ENCODE results near the gene ARHGAP6. TPM values are rescaled to one million over a fixed set of nuclear protein-coding genes. Genes with fewer than 3 reads are reported as not detected.

The ARHGAP6 gene
- total RNA-seq, 3 donors from 2014 or later: 0.08 to 0.10 TPM; not detected in 1

DNA sequence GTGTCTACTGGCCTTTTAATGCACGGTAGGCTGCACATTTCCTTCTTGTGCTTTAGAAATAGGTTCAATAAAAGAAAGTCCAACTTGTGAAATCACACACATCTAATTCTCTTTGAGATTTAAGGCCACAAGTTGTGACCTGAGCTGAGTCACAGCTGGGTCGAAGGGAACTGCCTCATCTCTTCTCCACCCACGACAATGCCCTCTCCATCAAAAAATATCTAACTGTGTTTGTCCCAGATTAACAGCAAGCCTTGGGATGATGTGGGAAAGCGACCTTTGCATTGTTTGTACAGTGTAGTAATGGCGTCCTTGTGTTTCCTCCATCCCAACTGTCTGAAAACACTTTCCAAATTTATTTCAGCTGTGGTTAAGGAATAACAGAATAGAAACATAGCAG is 203.6 kb downstream of the ARHGAP6 start:
- no peaks in the 10 kb centered on the region for H3K36me3 Mint-ChIP-seq (ENCODE audit: insufficient read depth)
- DNase-seq (no peak), ATAC-seq (no peak)
- no peak overlapping the region for H3K4me3 Mint-ChIP-seq
- H3K9me3 Mint-ChIP-seq: no peaks in the 10 kb centered on the region
- no peaks in the 10 kb centered on the region for H3K27me3 Mint-ChIP-seq (ENCODE audit: low read depth)
- no peaks in the 10 kb centered on the region for H3K4me1 Mint-ChIP-seq (ENCODE audit: low read depth)

DNA sequence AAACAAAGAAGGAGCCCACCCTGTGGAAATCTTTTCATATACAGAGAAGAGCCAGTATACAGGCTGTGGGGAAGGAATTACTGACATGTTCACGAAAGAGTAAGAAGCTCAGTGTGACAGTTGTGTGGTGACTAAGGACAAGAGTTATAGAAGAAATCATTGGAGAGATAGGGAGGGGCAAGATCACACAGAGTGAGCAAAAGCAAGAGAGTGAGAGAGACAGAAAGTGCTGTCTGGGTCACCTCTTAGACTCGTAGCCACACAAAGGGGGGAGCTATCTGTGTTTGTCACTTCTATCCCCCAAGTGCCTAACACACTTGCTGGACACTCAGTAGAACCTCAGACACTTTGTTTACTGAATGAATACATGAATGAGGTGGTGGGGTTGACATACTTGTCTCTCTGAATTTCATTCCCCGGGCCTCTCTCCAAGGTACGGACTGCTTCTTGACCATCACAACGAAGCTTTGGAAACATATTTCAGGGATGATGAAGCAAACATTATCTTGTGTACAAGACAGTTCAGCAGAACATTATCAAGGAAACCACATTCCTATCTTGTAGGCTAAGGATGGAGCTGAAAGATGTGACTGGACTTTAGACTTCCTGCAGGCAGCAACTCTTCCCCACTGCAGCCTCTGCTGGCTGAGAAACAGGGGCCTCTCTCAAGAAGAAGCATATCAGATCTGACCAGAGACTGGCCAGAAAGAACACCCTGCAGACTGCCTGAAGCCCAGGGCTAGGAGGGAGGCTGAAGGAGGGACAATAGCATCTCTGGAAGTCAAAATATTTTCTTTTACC is 204.3 kb downstream of the ARHGAP6 start:
- no peaks in the 10 kb centered on the region for H3K4me1 Mint-ChIP-seq (ENCODE audit: low read depth)
- H3K4me3 Mint-ChIP-seq: no peak overlapping the region
- H3K36me3 Mint-ChIP-seq (ENCODE audit: insufficient read depth): no peaks in the 10 kb centered on the region
- no peaks in the 10 kb centered on the region for H3K9me3 Mint-ChIP-seq
- DNase-seq (no peak), ATAC-seq (no peak)
- no peaks in the 10 kb centered on the region for H3K27me3 Mint-ChIP-seq (ENCODE audit: low read depth)

DNA sequence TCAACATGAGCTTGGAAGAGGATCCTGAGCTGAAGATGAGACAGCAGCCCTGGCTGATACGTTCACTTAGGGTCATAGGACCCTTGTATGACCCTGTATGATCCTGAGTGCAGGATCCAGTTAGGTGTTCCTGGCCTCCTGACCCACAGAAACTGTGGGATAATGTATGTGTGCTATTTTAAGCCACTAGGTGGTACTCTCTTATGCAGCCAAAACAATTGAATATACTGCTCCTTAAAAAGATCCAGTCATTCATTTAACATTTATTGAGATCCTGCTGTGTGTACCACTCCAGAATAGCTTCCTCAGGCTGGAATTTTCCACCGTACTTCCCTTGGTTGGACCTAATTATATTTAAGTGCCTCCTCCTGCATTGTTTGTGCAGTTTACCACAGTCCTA is 205.4 kb downstream of the ARHGAP6 start:
- Mint-ChIP-seq H3K36me3 (ENCODE audit: insufficient read depth) (no peaks in the 10 kb centered on the region), H3K9me3 (no peaks in the 10 kb centered on the region)

DNA sequence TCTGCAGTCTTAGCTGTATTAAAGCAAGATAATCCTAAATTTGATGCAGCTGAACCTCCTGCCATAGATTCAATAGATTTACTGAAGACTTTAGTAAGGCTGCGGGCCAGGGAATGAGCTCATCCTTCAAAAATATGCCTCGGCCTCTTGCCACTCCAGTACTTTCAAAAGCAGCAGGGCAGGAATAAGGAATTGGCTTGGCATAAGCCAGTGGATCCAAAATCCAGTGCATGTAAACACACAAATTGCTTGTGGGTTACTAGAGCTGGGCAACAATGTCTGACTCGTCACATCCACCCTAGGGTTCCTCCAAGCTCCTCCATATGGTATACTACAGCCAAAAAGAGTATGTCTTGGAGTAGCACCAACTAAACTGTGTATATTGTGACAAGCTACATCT is 207.6 kb downstream of the ARHGAP6 start:
- ATAC-seq: no peak

More for the DNA sequence above, 205.4 kb downstream of the ARHGAP6 start:
- no peaks in the 10 kb centered on the region for H3K4me1 Mint-ChIP-seq (ENCODE audit: low read depth)
- DNase-seq (no peak), ATAC-seq (no peak)
- H3K27me3 Mint-ChIP-seq (ENCODE audit: low read depth): no peaks in the 10 kb centered on the region
- no peak overlapping the region for H3K4me3 Mint-ChIP-seq

DNA sequence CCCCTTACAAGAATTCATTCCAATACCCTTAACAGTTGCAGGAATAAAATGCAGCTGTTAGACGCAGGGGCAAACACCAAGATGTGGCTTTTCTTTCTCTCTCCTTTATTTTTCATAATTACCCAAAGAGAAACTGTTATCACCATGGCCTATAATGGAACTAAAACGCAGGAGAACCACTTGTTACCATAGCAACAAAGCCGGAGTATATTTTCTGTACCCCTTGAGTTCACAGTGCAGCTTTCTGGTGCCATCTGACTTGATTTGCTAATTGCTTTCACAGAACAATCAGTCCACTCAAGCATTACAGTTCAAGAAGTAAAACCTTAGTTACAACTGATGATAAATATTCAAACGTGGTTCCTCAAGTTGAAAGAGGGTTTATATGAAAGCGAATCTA is 214.6 kb downstream of the ARHGAP6 start:
- no peaks in the 10 kb centered on the region for H3K36me3 Mint-ChIP-seq (ENCODE audit: insufficient read depth)
- no peaks in the 10 kb centered on the region for H3K4me1 Mint-ChIP-seq (ENCODE audit: low read depth)
- H3K4me3 Mint-ChIP-seq: no peak overlapping the region
- DNase-seq (no peak), ATAC-seq (no peak)
- no peaks in the 10 kb centered on the region for H3K9me3 Mint-ChIP-seq
- peaks cover 1% of the 10 kb centered on the region for H3K27me3 Mint-ChIP-seq (ENCODE audit: low read depth)

More for the DNA sequence above, 207.6 kb downstream of the ARHGAP6 start:
- Mint-ChIP-seq H3K4me1 (ENCODE audit: low read depth) (no peaks in the 10 kb centered on the region), H3K9me3 (no peaks in the 10 kb centered on the region), H3K36me3 (ENCODE audit: insufficient read depth) (no peaks in the 10 kb centered on the region), H3K4me3 (no peak overlapping the region), H3K27me3 (ENCODE audit: low read depth) (no peaks in the 10 kb centered on the region)
- DNase-seq: no peak

DNA sequence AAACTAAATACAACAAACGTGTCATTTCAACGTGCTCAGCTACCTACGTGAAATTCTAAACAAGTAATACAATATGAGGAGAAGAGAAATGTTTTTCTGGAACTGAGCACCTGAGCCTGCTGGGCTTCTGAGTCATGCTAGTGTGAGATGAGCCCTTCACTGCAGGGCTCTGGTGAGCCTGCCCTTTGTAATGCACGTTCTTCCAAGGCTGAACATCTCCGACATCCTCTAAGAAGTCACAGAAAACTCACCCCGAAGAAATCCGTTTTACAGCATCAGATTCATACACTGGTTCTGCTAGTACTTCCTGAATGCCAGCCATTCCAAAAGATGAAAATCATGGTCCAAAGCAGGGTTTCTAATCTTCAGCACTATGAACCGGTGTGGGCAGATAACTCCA is 215.4 kb downstream of the ARHGAP6 start:
- Mint-ChIP-seq H3K4me3 (no peak overlapping the region), H3K4me1 (ENCODE audit: low read depth) (no peaks in the 10 kb centered on the region), H3K9me3 (no peaks in the 10 kb centered on the region), H3K27me3 (ENCODE audit: low read depth) (peaks cover 1% of the 10 kb centered on the region), H3K36me3 (ENCODE audit: insufficient read depth) (no peaks in the 10 kb centered on the region)
- no peak for DNase-seq
- ATAC-seq: no peak

DNA sequence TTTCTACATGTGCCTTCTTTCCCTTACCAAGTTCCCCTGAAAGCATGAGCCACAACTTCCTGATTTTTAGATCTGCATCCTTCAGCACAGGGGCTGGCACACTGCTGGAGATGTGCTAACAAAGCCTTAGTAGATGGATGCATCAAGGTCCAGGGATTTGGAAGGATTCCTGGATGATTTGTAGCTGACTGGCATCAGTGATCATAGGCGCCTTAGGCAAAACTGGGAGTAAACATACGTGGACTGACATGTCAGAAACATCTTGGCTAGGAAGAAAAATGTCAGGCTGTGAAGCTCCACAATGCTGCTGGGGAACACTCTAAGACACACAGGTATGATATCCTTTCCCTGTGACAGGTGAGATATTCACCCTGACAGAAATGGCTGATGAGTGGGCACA is 216.1 kb downstream of the ARHGAP6 start:
- DNase-seq (no peak), ATAC-seq (no peak)
- H3K9me3 Mint-ChIP-seq: no peaks in the 10 kb centered on the region
- peaks cover 1% of the 10 kb centered on the region for H3K27me3 Mint-ChIP-seq (ENCODE audit: low read depth)
- H3K4me1 Mint-ChIP-seq (ENCODE audit: low read depth): no peaks in the 10 kb centered on the region
- no peaks in the 10 kb centered on the region for H3K36me3 Mint-ChIP-seq (ENCODE audit: insufficient read depth)
- H3K4me3 Mint-ChIP-seq: no peak overlapping the region

DNA sequence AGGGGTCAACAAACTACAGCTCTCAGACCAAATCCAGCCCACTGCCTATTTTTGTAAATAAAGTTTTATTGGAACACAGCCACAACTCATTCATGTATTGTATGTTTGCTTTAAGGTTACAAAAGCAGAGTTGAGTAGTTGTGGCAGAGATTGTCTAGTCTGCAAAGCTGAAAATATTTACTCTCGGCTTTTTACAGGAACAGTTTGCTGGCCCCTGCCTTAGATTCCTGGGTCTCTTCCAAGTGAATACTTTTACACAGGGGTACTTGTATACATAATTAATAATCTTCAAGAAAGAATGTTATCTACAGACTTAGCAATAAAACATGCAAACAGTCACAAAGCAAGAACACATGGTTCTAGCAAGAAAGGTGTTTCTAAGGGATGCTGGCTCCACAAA is 218.3 kb downstream of the ARHGAP6 start:
- Mint-ChIP-seq H3K9me3 (no peaks in the 10 kb centered on the region), H3K27me3 (ENCODE audit: low read depth) (peaks cover 1% of the 10 kb centered on the region), H3K36me3 (ENCODE audit: insufficient read depth) (no peaks in the 10 kb centered on the region), H3K4me3 (no peak overlapping the region), H3K4me1 (ENCODE audit: low read depth) (no peaks in the 10 kb centered on the region)
- DNase-seq (no peak), ATAC-seq (no peak)

DNA sequence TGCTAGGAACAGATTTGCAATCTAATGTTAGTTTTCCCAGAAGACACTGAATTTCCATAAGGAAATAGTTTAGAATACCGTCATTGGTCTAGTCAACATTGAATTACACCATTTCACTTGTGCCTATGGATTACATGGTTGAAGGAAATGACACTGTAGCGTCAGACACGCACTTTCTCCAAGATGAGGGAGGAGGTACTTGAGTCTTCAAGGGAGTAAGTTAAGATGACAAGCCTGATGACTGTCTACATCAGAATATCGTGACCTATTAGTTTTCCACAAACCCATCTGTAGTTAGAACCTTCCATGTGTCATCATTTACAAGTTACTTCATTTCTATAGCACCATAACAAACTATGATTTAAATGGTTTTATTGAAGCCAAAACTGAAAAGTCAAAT is 218.8 kb downstream of the ARHGAP6 start:
- ATAC-seq (no peak), DNase-seq (no peak)
- no peaks in the 10 kb centered on the region for H3K4me1 Mint-ChIP-seq (ENCODE audit: low read depth)
- H3K9me3 Mint-ChIP-seq: no peaks in the 10 kb centered on the region
- peaks cover 1% of the 10 kb centered on the region for H3K27me3 Mint-ChIP-seq (ENCODE audit: low read depth)
- H3K36me3 Mint-ChIP-seq (ENCODE audit: insufficient read depth): no peaks in the 10 kb centered on the region
- no peak overlapping the region for H3K4me3 Mint-ChIP-seq

DNA sequence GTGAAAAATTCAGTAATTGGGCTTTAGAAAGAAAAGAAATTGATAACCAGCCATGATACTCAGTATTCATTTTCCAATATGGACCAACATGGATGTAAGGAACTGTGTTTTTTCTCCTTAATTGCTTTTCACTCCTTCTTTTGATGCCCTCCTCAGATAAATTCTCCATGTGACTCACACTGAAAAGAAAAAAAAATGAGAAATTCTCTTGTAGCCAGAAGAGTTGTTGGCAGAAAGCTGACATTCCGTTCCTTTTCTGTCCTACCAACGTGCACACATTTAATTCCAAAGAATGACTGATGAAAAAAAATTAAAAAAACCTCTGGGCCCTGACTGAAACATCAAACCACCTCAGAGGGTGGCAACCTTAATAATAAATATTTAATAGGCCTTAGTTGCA is 219.4 kb downstream of the ARHGAP6 start:
- H3K27me3 Mint-ChIP-seq (ENCODE audit: low read depth): peaks cover 1% of the 10 kb centered on the region
- ATAC-seq (no peak), DNase-seq (no peak)
- no peaks in the 10 kb centered on the region for H3K36me3 Mint-ChIP-seq (ENCODE audit: insufficient read depth)
- H3K4me3 Mint-ChIP-seq: no peak overlapping the region
- no peaks in the 10 kb centered on the region for H3K9me3 Mint-ChIP-seq
- no peaks in the 10 kb centered on the region for H3K4me1 Mint-ChIP-seq (ENCODE audit: low read depth)

DNA sequence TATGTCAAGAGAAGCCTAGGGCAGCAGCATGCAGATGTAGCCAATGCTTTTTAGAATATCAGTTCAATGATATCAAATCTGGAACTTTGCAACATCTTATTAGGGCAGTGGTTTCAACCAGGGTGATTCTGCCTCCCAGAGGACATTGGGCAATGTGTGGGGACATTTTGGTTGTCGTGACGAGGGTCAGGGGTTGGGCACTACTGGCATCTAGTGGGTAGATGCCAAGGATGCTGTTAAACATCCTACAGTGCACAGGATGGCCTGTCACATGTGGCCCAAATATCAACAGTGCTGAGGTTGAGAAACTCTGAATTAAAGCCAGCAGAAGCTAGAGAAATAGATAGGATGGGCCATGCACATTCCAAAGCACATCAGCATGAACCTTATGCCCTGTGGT is 220.2 kb downstream of the ARHGAP6 start:
- no peaks in the 10 kb centered on the region for H3K36me3 Mint-ChIP-seq (ENCODE audit: insufficient read depth)
- no peak overlapping the region for H3K4me3 Mint-ChIP-seq
- peaks cover 2% of the 10 kb centered on the region for H3K27me3 Mint-ChIP-seq (ENCODE audit: low read depth)
- H3K9me3 Mint-ChIP-seq: no peaks in the 10 kb centered on the region
- no peak for DNase-seq
- no peaks in the 10 kb centered on the region for H3K4me1 Mint-ChIP-seq (ENCODE audit: low read depth)
- no peak for ATAC-seq

DNA sequence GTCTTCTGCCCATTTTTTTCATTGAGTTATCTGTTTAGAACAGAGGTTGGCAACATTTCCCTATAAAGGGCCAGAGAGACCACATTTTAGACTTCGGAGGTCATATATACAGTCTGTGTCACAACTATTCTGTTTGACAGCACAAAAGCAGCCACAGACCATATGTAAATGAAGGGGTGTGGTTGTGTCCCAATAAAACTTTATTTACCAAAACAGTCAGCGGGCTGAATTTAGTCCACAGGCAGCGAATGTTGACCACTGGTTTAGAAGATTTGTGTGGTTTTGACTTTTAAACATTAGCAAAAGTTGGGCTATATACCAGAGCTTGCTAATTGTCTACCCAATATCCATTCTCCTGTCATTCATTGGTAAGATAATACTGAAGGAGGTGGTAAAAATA is 221.7 kb downstream of the ARHGAP6 start:
- Mint-ChIP-seq H3K9me3 (no peaks in the 10 kb centered on the region), H3K36me3 (ENCODE audit: insufficient read depth) (no peaks in the 10 kb centered on the region), H3K4me1 (ENCODE audit: low read depth) (no peaks in the 10 kb centered on the region), H3K27me3 (ENCODE audit: low read depth) (peaks cover 3% of the 10 kb centered on the region), H3K4me3 (no peak overlapping the region)
- DNase-seq: no peak
- ATAC-seq: no peak

DNA sequence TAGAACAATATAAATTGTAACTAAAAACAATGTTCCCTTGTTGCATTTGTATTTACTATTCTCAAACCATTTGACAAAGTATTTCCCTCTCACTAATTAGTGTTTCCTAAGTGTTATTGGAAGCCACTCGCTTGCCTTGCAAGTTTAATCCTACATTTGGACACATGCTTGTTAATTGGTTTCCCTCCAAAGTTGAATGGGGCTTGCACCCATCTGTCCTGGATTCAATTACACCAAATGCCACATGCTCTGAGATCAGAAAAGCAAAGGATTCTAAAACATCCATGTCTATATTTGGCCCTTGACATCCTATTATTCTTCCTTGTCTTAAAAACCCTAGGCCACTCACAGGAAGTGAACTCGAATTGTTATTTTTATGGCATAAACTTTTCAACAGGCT is 225.9 kb downstream of the ARHGAP6 start:
- Mint-ChIP-seq H3K4me1 (ENCODE audit: low read depth) (no peaks in the 10 kb centered on the region), H3K9me3 (no peaks in the 10 kb centered on the region), H3K4me3 (no peak overlapping the region), H3K27me3 (ENCODE audit: low read depth) (peaks cover 2% of the 10 kb centered on the region), H3K36me3 (ENCODE audit: insufficient read depth) (no peaks in the 10 kb centered on the region)
- ATAC-seq: no peak
- no peak for DNase-seq

DNA sequence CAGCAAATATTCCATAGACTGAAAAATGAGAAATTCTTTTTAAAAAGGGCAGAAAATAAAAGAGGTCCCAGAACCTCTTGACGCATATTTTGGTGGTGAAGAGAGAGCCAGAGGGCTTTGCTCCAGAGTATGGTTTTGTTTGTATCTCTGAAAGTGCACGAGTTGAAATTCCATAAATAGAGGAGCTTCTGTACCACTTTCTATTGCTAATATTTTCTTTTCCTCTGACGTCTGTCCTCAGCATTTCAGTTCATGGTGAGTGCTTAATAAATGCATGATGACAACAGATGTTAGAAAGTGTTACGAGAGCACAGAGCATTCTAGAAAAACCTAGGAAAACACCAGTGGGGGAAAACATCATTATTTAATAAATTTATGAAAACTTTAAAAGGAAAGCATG is 227.0 kb downstream of the ARHGAP6 start:
- ATAC-seq (no peak), DNase-seq (no peak)
- Mint-ChIP-seq H3K27me3 (ENCODE audit: low read depth) (peaks cover 2% of the 10 kb centered on the region), H3K9me3 (no peaks in the 10 kb centered on the region), H3K4me1 (ENCODE audit: low read depth) (no peaks in the 10 kb centered on the region), H3K4me3 (no peak overlapping the region), H3K36me3 (ENCODE audit: insufficient read depth) (no peaks in the 10 kb centered on the region)

DNA sequence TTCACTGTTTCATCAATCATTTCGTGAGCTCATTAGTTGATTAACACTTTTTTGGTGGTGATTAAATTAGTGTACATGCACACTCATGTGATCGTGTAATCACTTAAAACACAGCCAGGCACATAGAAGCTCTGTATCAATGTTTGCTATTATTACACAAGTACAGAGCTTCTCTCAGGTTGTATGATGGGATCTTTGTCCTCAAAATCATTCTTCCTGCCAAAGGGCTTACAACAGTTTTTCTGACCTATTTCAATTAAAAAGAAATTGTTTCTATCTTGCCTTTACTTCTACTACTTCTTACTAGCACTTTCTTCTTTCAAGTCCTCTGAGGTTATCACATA is 227.4 kb downstream of the ARHGAP6 start:
- H3K9me3 Mint-ChIP-seq: no peaks in the 10 kb centered on the region
- ATAC-seq: no peak
- H3K4me1 Mint-ChIP-seq (ENCODE audit: low read depth): no peaks in the 10 kb centered on the region
- no peak for DNase-seq
- H3K27me3 Mint-ChIP-seq (ENCODE audit: low read depth): peaks cover 2% of the 10 kb centered on the region
- no peaks in the 10 kb centered on the region for H3K36me3 Mint-ChIP-seq (ENCODE audit: insufficient read depth)
- no peak overlapping the region for H3K4me3 Mint-ChIP-seq

All from activated T-cell treated with anti-CD3 and anti-CD28 coated beads, Interleukin-2, amount 50 U/mL, for 4 hours (primary cell).